Left renal cortex interstitium (tissue), 4 donors: ENCODE results near the gene ADAP1. TPM values are rescaled to one million over a fixed set of nuclear protein-coding genes. Genes with fewer than 3 reads are reported as not detected.

Experiments
- DNase-seq, 4 donors: peaks; one replicate each; pipeline ENCODE4 v3.0.0-alpha.2; 2013; ENCODE audit warnings: low read depth in 4 of 4, low spot score in 2 of 4, missing footprints in 1 of 4
- polyA plus RNA-seq, 4 donors: library from polyadenylated mRNA; unstranded; fragments of 120-200 nt; gene quantifications; one replicate each; pipeline ENCODE4 v1.2.1, GENCODE V29; 2013; ENCODE audit not compliant: insufficient read length in 4 of 4

The ADAP1 gene
- polyA plus RNA-seq, 4 donors, result 11.5 to 22.3 (median 18.5) TPM

DNA sequence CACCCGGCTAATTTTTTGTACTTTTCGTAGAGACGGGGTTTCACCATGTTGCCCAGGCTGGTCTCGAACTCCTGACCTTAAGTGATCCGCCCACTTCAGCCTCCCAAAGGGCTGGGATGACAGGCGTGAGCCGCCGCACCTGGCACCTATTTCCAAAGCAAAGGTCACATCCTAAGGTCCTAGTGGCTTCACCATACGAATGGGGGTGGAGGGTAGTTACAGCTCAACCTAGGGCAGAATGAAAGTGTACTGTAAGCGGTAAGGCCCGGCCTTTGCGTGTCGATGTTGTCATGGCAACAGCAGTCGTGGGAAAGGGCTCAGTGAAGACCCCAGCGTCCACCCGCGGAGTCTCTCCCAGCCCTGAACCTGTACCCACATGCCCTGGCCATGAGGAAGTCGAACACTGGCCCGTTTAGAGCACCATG lies 22.4 kb upstream of the ADAP1 start:
- DNase-seq, result no peak

DNA sequence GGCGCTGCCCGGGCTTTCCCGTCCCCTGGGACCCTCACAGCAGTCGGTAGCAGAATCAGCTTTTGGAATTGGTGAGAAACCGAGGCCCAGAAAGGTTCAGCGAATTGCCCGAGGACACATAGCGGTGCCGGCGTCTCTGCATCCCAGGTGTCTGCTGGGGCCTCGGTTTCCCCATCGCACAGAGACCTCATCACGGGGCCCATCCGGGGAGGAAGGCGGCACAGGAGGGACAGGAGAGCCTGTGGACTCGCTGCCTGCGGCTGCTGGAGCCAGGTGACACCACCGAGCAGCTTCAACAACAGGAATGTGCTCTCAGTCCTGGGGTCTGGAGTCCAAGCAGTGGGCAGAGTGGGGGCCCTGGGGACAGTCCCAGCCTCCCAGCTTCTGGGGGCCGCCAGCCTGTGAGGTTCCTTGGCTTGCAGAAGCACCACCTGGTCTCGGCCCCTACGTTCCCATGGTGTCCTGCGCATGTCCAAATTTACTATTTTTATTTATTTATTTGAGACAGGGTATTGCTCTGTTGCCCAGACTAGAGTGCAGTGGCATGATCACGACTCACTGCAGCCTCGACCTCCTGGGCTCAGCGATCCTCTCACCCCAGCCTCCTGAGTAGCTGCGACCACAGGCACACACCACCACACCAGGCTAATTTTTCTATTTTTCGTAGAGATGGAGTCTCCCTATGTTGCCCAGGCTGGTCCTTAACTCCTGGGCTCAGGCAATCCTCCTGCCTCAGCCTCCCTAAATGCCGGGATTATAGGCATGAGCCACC lies 21.4 kb upstream of the ADAP1 start:
- DNase-seq, result no peak

DNA sequence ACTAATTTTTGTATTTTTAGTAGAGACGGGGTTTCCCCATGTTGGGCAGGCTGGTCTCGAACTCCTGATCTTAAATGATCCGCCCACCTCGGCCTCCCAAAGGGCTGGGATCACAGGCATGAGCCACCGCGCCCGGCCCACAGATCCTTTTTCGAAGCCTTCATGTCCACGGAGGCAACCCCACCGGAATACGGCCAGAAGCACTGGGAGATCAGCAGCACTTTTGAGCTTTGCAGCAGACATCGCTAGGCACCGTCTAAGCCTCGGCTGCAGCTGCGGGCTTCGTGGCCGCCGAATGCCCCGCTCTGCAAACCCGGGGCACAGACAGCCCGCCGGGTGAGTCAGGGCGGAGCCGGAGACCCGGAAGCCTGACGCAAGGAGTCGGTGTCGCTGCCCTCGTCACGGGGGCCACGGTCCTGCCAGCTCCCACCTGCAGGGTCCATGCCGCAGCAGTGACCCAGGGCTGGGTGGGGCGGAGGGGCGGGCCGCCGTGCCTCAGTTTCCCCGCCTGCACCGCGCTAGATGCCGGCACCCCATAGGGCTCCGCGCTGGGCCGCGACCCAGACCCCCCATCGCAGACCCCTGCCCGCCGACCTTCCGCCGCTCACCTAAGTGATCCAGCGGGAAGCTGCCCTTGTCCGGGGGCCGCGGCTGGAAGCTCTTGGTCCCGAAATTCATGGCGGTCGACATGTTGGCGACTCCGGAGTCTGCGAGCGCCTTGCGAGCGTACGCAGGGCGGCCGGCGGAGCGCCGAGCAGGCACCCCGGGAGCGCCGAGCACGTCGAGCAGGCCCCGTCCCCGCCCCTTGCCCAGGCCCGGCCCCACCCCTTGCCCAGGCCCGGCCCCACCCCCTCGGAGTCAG lies 20.6 kb upstream of the ADAP1 start, which contains the start of gene COX19:
Gene COX19 (minus strand): TSS at position 730 of the 862 bp plus-strand sequence. CDS start 40 bp downstream, at position 690.
- DNase-seq, result peak in 3 of 4 donors; percentile 70 to 76 (median 73)

DNA sequence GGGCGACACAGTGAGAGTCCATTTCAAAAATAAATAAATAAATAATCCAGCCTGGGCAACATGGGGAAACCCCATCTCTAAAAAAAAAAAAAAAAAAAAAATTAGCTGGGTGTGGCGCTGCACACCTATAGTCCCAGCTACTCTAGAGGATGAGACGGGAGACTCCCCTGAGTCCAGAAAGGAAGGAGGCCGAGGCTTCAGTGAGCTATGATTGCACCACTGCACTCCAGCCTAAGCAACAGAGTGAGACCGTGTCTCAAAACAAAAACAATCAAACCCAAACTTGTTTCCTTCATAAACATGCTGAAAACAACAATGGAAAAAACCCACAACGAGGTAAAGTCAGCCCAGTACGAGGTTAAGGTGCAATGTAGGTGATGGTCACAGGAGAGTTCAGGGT lies 19.7 kb upstream of the ADAP1 start:
- no peak for DNase-seq

DNA sequence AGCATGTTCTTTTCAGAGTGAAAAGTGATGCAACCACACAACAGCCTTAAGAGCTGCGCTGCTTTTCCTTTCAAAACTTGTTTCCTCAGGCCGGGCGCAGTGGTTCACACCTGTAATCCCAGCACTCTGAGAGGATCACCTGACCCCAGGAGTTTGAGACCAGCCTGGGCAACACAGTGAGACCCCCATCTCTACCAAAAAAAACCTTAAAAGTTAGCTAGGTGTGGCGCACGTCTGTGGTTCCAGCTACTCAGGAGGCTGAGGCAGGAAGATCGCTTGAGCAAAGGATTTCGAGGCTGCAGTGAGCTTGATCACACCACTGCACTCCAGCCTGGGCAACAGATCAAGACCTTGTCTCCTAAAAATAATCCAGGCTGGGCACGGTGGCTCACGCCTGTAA lies 18.8 kb upstream of the ADAP1 start:
- no peak for DNase-seq

DNA sequence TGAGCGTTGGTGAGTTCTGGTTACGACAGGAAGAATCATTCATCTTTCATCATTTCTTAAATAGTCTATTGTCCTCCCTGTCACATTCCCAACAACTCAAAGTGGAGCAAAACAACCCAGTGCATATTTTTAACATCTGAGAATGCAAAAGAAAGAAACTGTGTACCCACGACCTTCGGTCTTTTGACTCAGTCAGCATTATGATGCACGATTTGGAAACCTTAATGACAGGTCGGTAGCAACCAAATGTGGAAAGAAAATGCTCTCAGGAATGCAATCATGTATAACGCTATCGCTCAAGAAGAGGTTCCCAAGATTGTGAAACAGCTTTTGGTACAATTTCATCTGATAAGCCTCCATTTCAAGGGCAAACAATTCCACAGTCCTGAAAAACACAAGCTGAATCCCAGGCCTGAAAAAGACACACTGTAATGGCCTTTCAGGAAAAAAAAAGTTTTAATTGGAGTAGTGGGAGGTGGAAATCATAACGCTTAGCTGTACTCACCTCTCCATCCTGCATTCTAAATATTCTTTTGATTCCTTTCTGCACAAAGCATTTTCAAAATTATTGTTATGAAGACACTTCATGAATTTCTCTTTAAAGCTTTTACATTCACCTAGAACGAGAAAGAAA lies 18.3 kb upstream of the ADAP1 start:
- DNase-seq, result no peak

DNA sequence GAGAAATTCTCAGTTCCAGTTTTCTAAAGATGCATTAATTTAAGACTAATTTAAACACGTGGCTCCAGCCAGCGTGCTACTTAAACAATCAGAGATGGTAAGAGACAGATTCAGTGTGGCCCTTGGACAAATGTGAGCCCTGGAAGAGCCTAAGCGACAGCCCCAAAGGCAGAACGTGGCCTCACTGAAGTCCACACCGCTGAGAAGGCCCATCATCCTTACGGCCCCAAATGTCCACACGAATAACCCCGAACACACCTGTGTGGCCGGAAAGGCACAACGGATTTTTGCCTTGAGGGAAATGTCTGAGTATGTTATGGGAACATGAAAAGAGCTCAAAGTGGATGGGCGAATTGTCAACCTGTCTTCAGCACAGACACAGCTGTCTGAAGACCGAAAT lies 17.6 kb upstream of the ADAP1 start:
- DNase-seq, result no peak

DNA sequence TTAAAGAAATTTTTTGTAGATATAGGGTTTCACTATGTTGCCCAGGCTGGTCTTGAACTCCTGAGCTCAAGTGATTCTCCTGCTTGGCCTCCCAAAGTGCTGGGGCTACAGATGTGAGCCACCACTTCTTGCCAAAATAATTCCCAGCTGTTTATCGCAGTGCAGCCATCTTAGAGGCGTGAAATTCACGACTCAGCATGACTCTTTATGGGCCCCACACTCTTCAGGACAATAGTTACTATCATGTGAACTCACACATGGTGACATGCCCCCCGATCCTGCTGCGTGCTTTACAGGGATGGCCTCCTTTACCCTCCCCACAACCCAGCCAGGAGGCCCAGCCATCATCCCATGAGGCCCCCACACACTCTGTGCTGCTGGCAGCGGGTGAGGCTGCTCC lies 16.3 kb upstream of the ADAP1 start:
- DNase-seq, result no peak

DNA sequence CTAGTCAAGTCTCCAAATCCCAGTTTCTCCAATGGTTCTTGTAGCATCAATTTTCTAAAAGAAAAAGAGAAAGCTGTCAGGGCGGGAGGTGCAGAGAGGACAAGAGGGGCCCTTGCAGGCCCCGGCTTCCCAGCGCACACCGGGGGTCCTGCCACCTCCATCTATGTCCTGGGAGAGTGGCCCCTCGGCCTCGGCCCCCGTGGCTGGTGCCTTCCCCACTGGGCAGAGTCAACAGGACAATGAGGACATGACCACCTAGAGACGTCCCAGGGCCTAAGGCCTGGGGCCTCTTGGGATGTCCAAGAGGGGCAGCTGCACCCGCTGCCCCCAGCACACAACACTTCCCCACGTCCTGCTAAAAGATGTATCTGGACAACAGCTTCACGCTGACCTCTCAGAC lies 14.9 kb upstream of the ADAP1 start:
- DNase-seq, result no peak

DNA sequence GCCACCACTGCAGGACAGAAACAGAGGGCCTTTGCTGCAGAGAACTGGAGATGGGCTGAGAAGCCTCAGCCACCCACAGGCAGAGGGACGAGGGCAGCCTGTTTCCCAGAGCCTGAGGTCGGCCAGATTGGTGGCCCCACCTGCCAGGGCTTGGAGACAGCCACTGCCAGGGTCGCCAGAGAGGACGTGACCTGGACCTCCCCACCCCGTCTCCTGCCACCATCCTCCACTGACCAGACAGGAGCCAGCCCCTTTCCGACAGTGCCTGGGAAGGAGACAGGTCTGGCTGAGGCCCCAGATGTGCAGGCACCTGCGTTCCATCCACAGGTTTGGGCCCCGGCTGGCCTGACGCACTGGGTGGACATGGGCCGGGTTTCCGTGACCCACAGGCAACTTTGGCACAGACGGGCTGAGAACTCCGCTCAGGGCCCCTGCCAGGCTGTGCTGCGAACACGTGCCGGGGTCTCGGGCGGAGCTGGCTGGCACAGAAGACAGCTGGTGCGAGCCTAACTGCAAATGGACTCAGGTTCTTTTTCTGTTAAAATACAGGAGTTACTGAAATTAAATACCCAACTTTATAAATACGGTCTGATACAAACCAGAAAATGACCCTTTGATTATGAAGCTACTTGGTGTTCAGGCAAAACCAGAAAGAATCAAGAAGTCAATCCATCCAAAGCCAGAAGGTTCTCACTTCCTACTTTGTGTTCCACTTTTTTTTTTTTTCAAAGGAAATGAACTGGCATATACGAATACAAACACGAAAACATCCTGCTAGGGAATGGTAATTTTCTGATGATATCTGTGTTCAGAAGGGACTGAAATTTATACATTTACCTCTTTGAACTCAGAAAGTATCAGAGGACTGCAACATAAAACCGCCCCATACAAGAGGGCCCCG lies 14.0 kb upstream of the ADAP1 start:
- no peak for DNase-seq

DNA sequence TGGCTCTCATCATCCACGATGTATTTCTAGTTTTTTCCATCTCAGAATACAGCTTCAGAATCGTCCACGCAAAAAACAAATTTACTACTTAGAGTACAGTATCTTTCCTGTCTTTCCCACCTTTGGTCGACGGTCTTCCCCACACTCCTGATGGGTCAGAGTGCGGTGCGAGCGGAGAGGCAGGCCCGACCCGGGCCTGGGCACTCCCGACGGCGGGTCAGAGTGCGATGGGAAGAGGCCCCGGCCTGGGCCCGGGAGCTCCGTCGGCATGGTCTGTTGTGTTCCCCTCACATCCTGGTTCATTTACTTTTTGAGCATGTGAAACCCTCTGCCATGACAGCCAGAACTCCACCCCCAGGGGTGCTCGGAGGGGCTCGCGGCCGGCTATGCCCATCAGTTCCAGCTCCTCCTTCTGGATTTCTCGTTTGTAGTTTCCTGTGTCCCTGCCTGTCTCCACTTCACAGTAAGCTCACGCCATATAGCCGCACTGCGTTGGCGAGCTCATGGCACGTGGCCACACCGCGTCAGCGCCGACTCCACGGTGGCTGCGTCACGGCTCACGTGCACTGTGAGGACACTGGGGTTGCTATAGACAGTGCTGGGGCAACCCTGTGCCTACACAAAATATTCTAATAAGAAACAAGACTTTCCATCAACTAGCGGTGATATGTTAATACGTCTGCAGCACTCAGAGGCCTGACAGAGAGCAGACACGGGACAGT lies 13.0 kb upstream of the ADAP1 start:
- DNase-seq, result no peak

DNA sequence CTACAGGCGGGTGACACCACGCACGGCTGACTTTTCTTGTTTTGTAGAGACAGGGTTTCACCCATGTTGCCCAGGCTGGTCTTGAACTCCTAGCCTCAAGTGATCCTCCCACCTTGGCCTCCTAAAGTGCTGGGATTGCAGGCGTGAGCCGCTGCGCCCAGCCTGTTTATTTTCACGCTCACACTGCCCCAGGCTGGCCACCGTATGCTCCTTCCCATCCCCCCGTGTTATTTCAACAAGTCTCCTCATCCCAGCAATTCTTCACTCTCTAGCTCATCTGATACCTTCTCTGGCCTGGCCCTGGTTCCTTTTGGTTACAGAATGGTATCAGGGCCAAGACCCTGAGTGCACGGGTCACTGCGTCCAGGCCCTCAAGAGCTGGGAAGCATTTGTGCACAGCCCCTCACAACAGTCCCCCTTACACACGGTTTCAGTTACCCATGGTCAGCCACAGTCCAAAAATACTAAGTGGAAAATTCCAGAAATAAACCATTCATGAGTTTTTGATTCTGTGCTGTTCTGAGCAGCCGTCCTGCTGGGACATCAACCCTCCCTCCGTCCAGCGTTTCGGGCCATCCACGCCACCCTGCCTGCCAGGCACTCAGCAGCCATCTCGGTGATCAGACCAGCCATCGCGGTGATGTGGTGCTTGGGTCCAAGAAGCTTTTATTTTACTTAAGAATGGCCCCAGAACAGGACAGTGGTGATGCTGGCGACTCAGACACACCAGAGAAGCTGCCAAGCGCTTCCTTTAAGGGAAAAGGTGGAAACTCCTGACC lies 12.0 kb upstream of the ADAP1 start:
- no peak for DNase-seq

DNA sequence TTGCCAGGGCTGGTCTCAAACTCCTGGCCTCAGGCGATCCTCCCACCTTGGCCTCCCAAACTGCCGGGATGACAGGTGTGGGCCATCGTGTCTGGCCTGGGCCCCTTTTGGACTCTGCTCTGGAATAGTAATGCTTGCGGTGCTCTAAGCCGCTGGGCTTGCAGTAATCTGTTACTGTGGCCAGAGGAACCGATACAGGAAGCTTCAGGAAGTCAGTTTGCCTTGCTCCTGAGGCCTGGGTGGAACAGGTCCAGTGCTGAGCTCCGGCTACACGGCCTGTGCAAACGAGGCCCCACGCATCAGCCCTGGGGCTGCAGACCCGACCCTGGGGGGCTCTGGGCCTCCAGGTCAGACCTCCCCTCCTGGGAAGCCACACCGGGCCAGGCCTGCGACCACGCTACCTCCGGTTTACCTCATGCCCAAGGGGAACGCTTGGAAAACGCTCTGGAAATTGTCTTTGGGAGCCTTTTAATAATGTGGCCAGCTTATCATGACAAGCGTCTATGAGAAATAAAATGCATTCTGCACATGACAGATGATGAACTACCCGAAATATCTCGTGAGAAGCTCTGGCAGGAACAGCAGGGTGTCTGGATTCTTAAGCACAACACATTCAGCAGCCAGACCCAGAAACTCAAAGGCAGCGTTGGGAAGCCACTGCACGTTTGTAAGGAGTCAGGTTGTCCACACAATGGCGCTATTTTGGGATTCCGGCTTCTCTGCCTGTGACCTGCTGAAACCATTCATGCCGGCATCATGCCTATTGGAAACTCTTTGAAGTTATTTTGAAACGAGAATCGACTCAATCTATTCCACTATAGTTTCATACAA lies 10.1 kb upstream of the ADAP1 start:
- DNase-seq, result no peak

DNA sequence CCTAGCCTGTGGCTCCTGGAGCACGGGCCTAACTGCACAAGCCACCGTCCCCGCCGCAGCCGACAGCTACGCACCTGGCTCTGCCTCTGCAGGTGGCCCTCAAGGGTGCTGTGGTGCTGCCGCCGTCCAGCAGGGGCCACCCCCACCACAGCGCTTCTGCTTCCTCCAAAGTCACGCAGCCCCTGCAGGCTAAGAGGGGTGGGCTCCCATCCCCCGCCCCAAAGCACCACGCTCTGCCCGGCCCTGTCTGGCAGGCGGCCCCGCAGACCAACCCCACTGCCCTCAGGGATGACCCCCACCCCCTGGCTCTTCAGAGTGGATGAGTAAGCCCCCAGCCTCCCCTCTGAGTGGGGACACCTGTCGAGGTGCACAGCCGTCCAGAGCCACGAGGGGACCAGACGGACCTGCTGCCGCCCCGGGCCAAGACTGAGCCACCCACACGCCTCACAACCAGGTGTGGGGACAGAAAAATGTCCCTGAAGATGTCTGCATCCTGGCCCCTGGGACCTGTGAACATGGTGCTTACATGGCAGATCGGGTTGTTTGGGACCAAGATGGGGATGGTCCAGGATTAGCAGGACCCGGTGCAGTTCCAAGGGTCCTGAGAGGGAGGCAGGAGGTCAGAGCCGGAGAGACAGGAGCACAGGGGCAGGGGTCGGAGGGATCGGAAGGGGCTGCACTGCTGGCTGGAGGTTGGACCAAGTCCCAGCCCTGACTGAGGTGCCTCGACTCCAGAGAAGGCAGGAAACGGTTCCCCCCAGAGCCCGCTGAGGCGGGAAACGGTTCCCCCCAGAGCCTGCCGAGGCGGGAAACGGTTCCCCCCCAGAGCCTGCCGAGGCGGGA lies 9.0 kb upstream of the ADAP1 start:
- no peak for DNase-seq

DNA sequence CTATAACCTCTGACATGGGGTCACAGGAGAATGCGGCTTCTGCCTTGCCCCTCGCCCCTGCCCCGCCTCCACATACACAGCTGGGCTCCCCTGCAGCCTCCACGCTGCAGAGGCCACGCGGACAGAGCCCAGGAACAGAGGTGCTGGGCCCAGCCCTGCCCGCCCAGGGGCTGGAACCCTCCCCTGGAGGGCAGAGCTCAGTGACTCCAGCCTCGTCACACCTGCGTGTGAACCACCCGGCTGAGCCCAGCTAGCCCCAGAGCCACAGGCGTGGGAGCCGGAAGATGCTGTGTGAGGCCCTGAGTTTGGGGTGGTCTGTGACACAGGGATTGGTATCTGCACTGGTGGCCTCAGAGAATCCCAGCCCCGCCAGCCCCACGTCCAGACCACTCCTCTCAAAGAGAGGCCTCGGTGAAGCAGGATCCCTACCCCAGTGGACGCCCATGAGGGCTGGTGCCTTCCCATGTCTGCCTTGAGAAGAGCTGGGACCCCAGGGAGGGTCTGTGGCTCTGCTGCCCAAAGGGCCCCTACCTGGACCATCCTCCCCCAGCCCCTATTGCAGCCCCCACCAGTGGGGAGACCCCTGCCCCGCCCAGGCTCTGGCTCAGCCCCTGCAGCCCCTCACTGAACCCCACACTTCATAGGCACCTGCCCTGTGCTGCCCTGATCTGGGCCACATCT lies 8.1 kb upstream of the ADAP1 start:
- no peak for DNase-seq

DNA sequence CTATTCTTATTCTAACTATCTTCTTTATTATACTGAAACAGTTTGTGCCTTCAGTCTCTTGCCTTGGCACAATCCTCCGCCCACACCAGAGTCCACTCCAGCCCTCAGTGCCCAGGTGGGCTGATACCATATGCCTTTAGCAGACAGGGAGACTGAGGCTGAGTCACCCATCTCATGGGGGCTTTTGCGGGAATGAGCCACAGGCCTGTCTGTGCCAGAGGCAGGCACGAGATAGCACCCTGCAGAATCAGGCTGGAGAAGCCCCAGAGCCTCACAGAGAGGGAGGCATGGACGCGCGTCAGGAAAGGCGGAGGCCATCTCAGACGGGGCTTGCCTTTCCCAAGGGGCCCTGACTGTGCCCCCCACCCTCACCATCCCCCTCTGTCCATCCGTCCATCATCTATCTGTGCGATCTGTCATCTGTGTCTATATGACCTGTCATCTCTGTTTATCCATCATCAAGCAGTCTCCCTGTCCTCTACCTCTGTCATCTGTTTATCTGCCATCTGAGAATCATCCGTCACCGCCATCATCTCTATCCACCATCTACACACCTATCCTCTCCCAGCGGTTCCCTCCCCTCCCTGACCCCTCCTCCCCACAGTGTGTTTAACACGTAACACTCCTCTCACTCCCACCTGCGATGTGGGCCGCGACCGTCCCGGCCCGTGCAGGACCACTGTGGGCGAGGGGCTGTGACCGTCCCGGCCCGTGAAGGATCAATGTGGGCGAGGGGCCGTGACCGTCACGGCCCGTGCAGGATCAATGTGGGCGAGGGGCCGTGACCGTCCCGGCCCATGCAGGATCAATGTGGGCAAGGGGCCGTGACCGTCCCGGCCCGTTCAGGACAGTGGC lies 7.3 kb upstream of the ADAP1 start:
- no peak for DNase-seq
